Parathyroid adenoma (tissue), 2 donors: Measurements from ENCODE around the gene PLEKHH1.

Source experiments
- H2AFZ ChIP-seq: fragments of 300-600 bp; sonication (generic); one replicate; pipeline ENCODE4 v1.7.0; 2017; ENCODE audit warnings: antibody characterized with exemption, mild to moderate bottlenecking
- H3K27ac ChIP-seq: fragments of 300-600 bp; sonication (generic); one replicate; pipeline ENCODE4 v1.7.0; 2017
- H3K27me3 ChIP-seq: fragments of 300-600 bp; sonication (generic); one replicate; pipeline ENCODE4 v1.7.0; 2017; ENCODE audit warnings: low read length; ENCODE audit not compliant: control insufficient read depth, insufficient read depth
- H3K36me3 ChIP-seq: fragments of 300-600 bp; sonication (generic); one replicate; pipeline ENCODE4 v1.7.0; 2017; ENCODE audit warnings: low read length; ENCODE audit not compliant: control insufficient read depth, insufficient read depth
- H3K4me1 ChIP-seq: fragments of 300-600 bp; sonication (generic); one replicate; pipeline ENCODE4 v1.7.0; 2017; ENCODE audit warnings: control low read depth
- H3K4me2 ChIP-seq: fragments of 300-600 bp; sonication (generic); one replicate; pipeline ENCODE4 v1.7.0; 2017; ENCODE audit warnings: low read length
- H3K4me3 ChIP-seq: fragments of 300-600 bp; sonication (generic); one replicate; pipeline ENCODE4 v1.7.0; 2017; ENCODE audit warnings: low read depth, low read length
- H3K79me2 ChIP-seq: fragments of 300-600 bp; sonication (generic); one replicate; pipeline ENCODE4 v1.7.0; 2017; ENCODE audit warnings: control low read depth
- H3K9ac ChIP-seq: fragments of 300-600 bp; sonication (generic); one replicate; pipeline ENCODE4 v1.7.0; 2017; ENCODE audit warnings: mild to moderate bottlenecking
- H3K9me3 ChIP-seq: fragments of 300-600 bp; sonication (generic); one replicate; pipeline ENCODE4 v1.7.0; 2017; ENCODE audit warnings: low read length; ENCODE audit not compliant: control insufficient read depth
- CTCF ChIP-seq: fragments of 300-600 bp; sonication (generic); IDR thresholded peaks from one replicate; pipeline ENCODE4 v1.7.0; 2017; ENCODE audit warnings: antibody characterized with exemption, mild to moderate bottlenecking
- donor health status: primary hyperparathyroidism.

PLEKHH1 gene

GRCh38 chr14:67571991-67572323 lies 38.9 kb downstream of the PLEKHH1 start:
- no peaks in the 10 kb centered on the region for H3K36me3 ChIP-seq
- no peaks in the 10 kb centered on the region for H3K79me2 ChIP-seq
- no peak for TF ChIP-seq CTCF
- H3K4me1 ChIP-seq = peaks cover 14% of the 10 kb centered on the region
- no peak overlapping the region for H3K27ac ChIP-seq
- H3K9ac ChIP-seq = no peak overlapping the region
- H2AFZ ChIP-seq = no peak overlapping the region
- no peak overlapping the region for H3K4me2 ChIP-seq
- H3K27me3 ChIP-seq = no peaks in the 10 kb centered on the region
- H3K4me3 ChIP-seq = no peak overlapping the region
- H3K9me3 ChIP-seq = no peaks in the 10 kb centered on the region

- Histone ChIP-seq H3K4me2 (no peak overlapping the region), H3K79me2 (no peaks in the 10 kb centered on the region), H2AFZ (no peak overlapping the region), H3K36me3 (no peaks in the 10 kb centered on the region), H3K9ac (no peak overlapping the region), H3K9me3 (no peaks in the 10 kb centered on the region), H3K4me3 (no peak overlapping the region), H3K27ac (no peak overlapping the region), H3K4me1 (peaks cover 7% of the 10 kb centered on the region), H3K27me3 (no peaks in the 10 kb centered on the region)
- TF ChIP-seq CTCF = no peak
Observed at GRCh38 chr14:67572608-67573007, 39.5 kb downstream of the PLEKHH1 start.

- Histone ChIP-seq H3K4me2 (no peak overlapping the region), H3K9me3 (no peaks in the 10 kb centered on the region), H3K36me3 (no peaks in the 10 kb centered on the region), H2AFZ (no peak overlapping the region), H3K9ac (no peak overlapping the region), H3K27me3 (no peaks in the 10 kb centered on the region), H3K4me1 (no peaks in the 10 kb centered on the region), H3K4me3 (no peak overlapping the region), H3K79me2 (no peaks in the 10 kb centered on the region), H3K27ac (no peak overlapping the region)
- no peak for TF ChIP-seq CTCF
Observed at GRCh38 chr14:67573228-67574010, 40.3 kb downstream of the PLEKHH1 start.

GRCh38 chr14:67574156-67574555 lies 41.1 kb downstream of the PLEKHH1 start:
- Histone ChIP-seq H3K36me3 (no peaks in the 10 kb centered on the region), H3K9me3 (no peaks in the 10 kb centered on the region), H3K27me3 (no peaks in the 10 kb centered on the region), H3K9ac (no peak overlapping the region), H3K4me2 (no peak overlapping the region), H3K4me3 (no peak overlapping the region), H3K4me1 (no peaks in the 10 kb centered on the region), H2AFZ (no peak overlapping the region), H3K27ac (no peak overlapping the region), H3K79me2 (no peaks in the 10 kb centered on the region)
- TF ChIP-seq CTCF = no peak

- H3K36me3 ChIP-seq = no peaks in the 10 kb centered on the region
- no peaks in the 10 kb centered on the region for H3K79me2 ChIP-seq
- no peak overlapping the region for H3K4me2 ChIP-seq
- no peaks in the 10 kb centered on the region for H3K4me1 ChIP-seq
- no peak overlapping the region for H2AFZ ChIP-seq
- no peaks in the 10 kb centered on the region for H3K27me3 ChIP-seq
- H3K9me3 ChIP-seq = no peaks in the 10 kb centered on the region
- H3K4me3 ChIP-seq = no peak overlapping the region
- TF ChIP-seq CTCF = no peak
- no peak overlapping the region for H3K9ac ChIP-seq
- H3K27ac ChIP-seq = no peak overlapping the region
Observed at GRCh38 chr14:67574806-67575205, 41.7 kb downstream of the PLEKHH1 start.
